A673 (cell line): ENCODE results near the gene PYROXD2. TPM values are rescaled to one million over a fixed set of nuclear protein-coding genes. Genes with fewer than 3 reads are reported as not detected.
A peak's percentile ranks its signal among the peaks of the same experiment; 100 is the strongest.

Experiments
- BruUV-seq: library from RNA; stranded (reverse); fragments of 400-500 nt; replicated peaks from 2 replicates; lab custom pipeline; 2021; lab: Mats Ljungman, UMichigan
- CTCF ChIA-PET: fragments of 300-600 bp; sonication (Branson Sonifier 250); formaldehyde crosslinking; loops from one replicate; lab custom pipeline; 2022; ENCODE audit warnings: antibody characterized with exemption; lab: Charles Lee
- POLR2A ChIA-PET: fragments of 300-600 bp; sonication (Branson Sonifier 250); formaldehyde crosslinking; loops from one replicate; lab custom pipeline; 2022; ENCODE audit warnings: antibody characterized with exemption; ENCODE audit not compliant: low non-redundant PET; lab: Charles Lee
- DNase-seq: peaks from one replicate; pipeline ENCODE4 v3.0.0-alpha.2; 2015; ENCODE audit warnings: low spot score
- H3K27ac ChIP-seq: fragments of 200-600 bp; sonication (generic); 2 replicates; pipeline ENCODE4 v1.5.1; 2016; ENCODE audit warnings: mixed run types, low read depth, mild to moderate bottlenecking, mixed read lengths, antibody characterized with exemption, low read length; ENCODE audit not compliant: poor library complexity, severe bottlenecking
- H3K27me3 ChIP-seq: fragments of 200-600 bp; sonication (generic); replicated peaks from 2 replicates; pipeline ENCODE4 v1.6.1; 2017; ENCODE audit warnings: mixed run types, low read depth, mild to moderate bottlenecking, mixed read lengths, antibody characterized with exemption, low read length; ENCODE audit not compliant: insufficient read depth, poor library complexity
- H3K36me3 ChIP-seq: fragments of 200-600 bp; sonication (generic); 2 replicates; pipeline ENCODE4 v1.6.1; 2016; ENCODE audit warnings: mixed run types, mild to moderate bottlenecking, mixed read lengths, antibody characterized with exemption, low read length; ENCODE audit not compliant: insufficient read depth, poor library complexity, severe bottlenecking
- H3K4me1 ChIP-seq: fragments of 200-600 bp; sonication (generic); 2 replicates; pipeline ENCODE4 v1.6.1; 2017; ENCODE audit warnings: mixed run types, mild to moderate bottlenecking, mixed read lengths, antibody characterized with exemption, low read length; ENCODE audit not compliant: insufficient read depth, poor library complexity, severe bottlenecking
- H3K4me3 ChIP-seq: fragments of 200-600 bp; sonication (generic); 2 replicates; pipeline ENCODE4 v1.5.1; 2016; ENCODE audit warnings: low read depth, mixed run types, mild to moderate bottlenecking, mixed read lengths, low read length; ENCODE audit not compliant: poor library complexity, severe bottlenecking
- H3K9me3 ChIP-seq: fragments of 200-600 bp; sonication (generic); 2 replicates; pipeline ENCODE4 v1.6.1; 2016; ENCODE audit warnings: mixed run types, low read depth, mild to moderate bottlenecking, mixed read lengths, antibody characterized with exemption, low read length; ENCODE audit not compliant: poor library complexity, severe bottlenecking
- CTCF ChIP-seq: fragments of 300-800, 200-600 bp; sonication (generic); conservative IDR thresholded peaks from 2 replicates; pipeline ENCODE4 v1.5.1; 2017; ENCODE audit warnings: low read depth, mild to moderate bottlenecking, antibody characterized with exemption, low read length, moderate library complexity, mixed read lengths
- EZH2 ChIP-seq: fragments of 200-600 bp; sonication (generic); IDR thresholded peaks from 2 replicates; pipeline ENCODE4 v1.6.1; 2017; ENCODE audit warnings: borderline replicate concordance, low read depth, mild to moderate bottlenecking, mixed read lengths, antibody characterized with exemption, low read length; ENCODE audit not compliant: poor library complexity, severe bottlenecking
- intact Hi-C: fragments of 100-400 bp; cut with micrococcal nuclease; formaldehyde crosslinking; loops from one replicate; pipeline ENCODE4 v1.10.0; 2022; ENCODE audit not compliant: unreplicated experiment
- total RNA-seq: library from RNA; stranded (reverse); gene quantifications from 2 replicates; pipeline ENCODE4 v1.2.3, GENCODE V29; 2021

Gene PYROXD2
- total RNA-seq, 1 experiment from 2014 or later: 4.0 TPM

DNA sequence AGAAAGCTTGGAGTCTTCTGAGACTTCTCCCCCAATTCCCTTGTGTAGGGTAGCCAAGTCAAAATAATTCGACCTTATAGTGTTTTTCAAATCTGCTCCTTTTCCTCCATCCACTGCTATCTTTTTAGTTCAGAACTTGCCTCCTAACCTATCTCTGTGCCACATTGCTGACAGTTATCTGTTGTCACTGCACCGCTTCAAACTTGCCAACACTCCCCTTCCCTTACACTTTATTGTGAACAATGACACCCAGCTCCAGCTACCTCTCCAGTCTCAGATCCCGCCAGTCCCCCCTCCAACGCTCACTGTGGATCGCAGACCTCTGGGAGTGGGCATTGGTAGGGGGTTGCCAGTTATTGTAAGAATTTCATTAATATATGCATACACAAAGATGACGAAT is 48.0 kb upstream of the PYROXD2 start:
- H3K9me3 ChIP-seq: no peaks in the 10 kb centered on the region
- peaks cover 13% of the 10 kb centered on the region for H3K27me3 ChIP-seq
- peaks cover 5% of the 10 kb centered on the region for H3K4me1 ChIP-seq
- DNase-seq: no peak
- H3K27ac ChIP-seq: no peak overlapping the region
- intact Hi-C loops: loop anchor here (10.0 kb wide), 2 partner anchors 282 to 902 kb away; no protein-coding TSS in a partner anchor
- ChIA-PET CTCF (no interaction called here), POLR2A (no interaction called here)
- H3K36me3 ChIP-seq: no peaks in the 10 kb centered on the region
- TF ChIP-seq CTCF (no peak), EZH2 (no peak)
- BruUV-seq: no TSS peak
- H3K4me3 ChIP-seq: no peak overlapping the region

- BruUV-seq: no TSS peak
- CTCF ChIA-PET: no interaction called here
- POLR2A ChIA-PET: no interaction called here
These were observed 46.5 kb upstream of the PYROXD2 start for GRCh38 chr10:98461500-98461842.

GRCh38 chr10:98460837-98461499 is 46.0 kb upstream of the PYROXD2 start:
- Histone ChIP-seq H3K36me3 (no peaks in the 10 kb centered on the region), H3K4me1 (no peaks in the 10 kb centered on the region), H3K4me3 (no peak overlapping the region), H3K27me3 (peaks cover 24% of the 10 kb centered on the region), H3K27ac (no peak overlapping the region), H3K9me3 (no peaks in the 10 kb centered on the region)
- intact Hi-C loops: loop anchor here (10.0 kb wide), 2 partner anchors 284 to 904 kb away; no protein-coding TSS in a partner anchor
- no TSS peak for BruUV-seq
- TF ChIP-seq EZH2: no peak
- no peak for TF ChIP-seq CTCF
- peak; percentile 15 for DNase-seq
- ChIA-PET POLR2A (no interaction called here), CTCF (interaction anchor here (1.0 kb wide), 1 partner anchor 35 kb away, joined by 3 read pairs; no protein-coding TSS in a partner anchor)

More at GRCh38 chr10:98461500-98461842, 46.5 kb upstream of the PYROXD2 start:
- no peak overlapping the region for H3K27ac ChIP-seq
- peaks cover 23% of the 10 kb centered on the region for H3K27me3 ChIP-seq
- TF ChIP-seq EZH2 (no peak), CTCF (no peak)
- H3K4me3 ChIP-seq: no peak overlapping the region
- H3K36me3 ChIP-seq: no peaks in the 10 kb centered on the region
- H3K4me1 ChIP-seq: no peaks in the 10 kb centered on the region
- intact Hi-C loops: loop anchor here (10.0 kb wide), 2 partner anchors 283 to 903 kb away; no protein-coding TSS in a partner anchor
- H3K9me3 ChIP-seq: no peaks in the 10 kb centered on the region
- no peak for DNase-seq
